Astrocyte of the spinal cord (primary cell): ENCODE data around the gene SESTD1.

Experiments
- DNase-seq: peaks from one replicate; pipeline ENCODE4 v3.0.0; 2011; ENCODE audit warnings: low read depth, low spot score
- H3K4me3 ChIP-seq: 2 replicates; pipeline ENCODE4 v1.5.1; 2011; ENCODE audit warnings: low read depth, mild to moderate bottlenecking, low read length, moderate library complexity
- CTCF ChIP-seq: IDR thresholded peaks from 2 replicates; pipeline ENCODE4 v1.5.1; 2012; ENCODE audit warnings: low read depth, mild to moderate bottlenecking, low read length, inconsistent platforms
- in situ Hi-C: cut with HindIII; loops from 2 replicates; pipeline ENCODE4 v1.10.0; 2017; ENCODE audit warnings: low sequenced_read_pairs

Gene SESTD1

GRCh38 chr2:179195141-179195540, 69.5 kb downstream of the SESTD1 start:
- no peak for DNase-seq
- in situ Hi-C loops = no loop called here
- H3K4me3 ChIP-seq = no peak overlapping the region
- TF ChIP-seq CTCF = no peak

- no peak for TF ChIP-seq CTCF
- no peak for DNase-seq
- in situ Hi-C loops = no loop called here
- no peak overlapping the region for H3K4me3 ChIP-seq
Measured at GRCh38 chr2:179193759-179194394, 70.8 kb downstream of the SESTD1 start.

GRCh38 chr2:179191110-179191509, 73.5 kb downstream of the SESTD1 start:
- in situ Hi-C loops = no loop called here
- DNase-seq = no peak

GRCh38 chr2:179186126-179186525, 78.5 kb downstream of the SESTD1 start:
- in situ Hi-C loops = no loop called here
- no peak for DNase-seq
- no peak for TF ChIP-seq CTCF
- no peak overlapping the region for H3K4me3 ChIP-seq

More at GRCh38 chr2:179191110-179191509, 73.5 kb downstream of the SESTD1 start:
- no peak for TF ChIP-seq CTCF
- no peak overlapping the region for H3K4me3 ChIP-seq

- in situ Hi-C loops = no loop called here
- DNase-seq = no peak
- TF ChIP-seq CTCF = no peak
- H3K4me3 ChIP-seq = no peak overlapping the region
Measured at GRCh38 chr2:179184610-179185009, 80.0 kb downstream of the SESTD1 start.

- no peak for TF ChIP-seq CTCF
- in situ Hi-C loops = no loop called here
- no peak overlapping the region for H3K4me3 ChIP-seq
- DNase-seq = no peak
Measured at GRCh38 chr2:179181002-179181401, 83.6 kb downstream of the SESTD1 start.
